ENCODE measurements around the gene CCDC192.

DNA sequence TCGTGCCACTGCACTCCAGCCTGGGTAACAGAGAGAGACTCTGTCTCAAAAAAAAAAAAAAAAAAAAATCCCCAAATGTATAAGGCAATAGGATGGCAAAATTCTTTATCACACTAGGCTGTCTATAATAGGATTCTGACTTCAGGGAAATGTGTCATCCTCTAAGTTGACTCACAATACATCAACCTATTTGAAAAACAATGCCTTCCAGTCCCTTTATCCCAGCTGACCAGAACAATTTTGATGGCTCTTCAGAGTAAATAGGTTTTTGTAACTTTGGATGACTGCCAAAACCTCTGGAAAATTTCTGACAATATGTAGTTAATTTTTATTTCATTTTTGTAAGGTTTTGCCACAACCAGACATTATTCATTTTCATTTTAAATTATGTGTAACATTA is 184.1 kb downstream of the CCDC192 start:
- TF ChIP-seq, protein P1, sequence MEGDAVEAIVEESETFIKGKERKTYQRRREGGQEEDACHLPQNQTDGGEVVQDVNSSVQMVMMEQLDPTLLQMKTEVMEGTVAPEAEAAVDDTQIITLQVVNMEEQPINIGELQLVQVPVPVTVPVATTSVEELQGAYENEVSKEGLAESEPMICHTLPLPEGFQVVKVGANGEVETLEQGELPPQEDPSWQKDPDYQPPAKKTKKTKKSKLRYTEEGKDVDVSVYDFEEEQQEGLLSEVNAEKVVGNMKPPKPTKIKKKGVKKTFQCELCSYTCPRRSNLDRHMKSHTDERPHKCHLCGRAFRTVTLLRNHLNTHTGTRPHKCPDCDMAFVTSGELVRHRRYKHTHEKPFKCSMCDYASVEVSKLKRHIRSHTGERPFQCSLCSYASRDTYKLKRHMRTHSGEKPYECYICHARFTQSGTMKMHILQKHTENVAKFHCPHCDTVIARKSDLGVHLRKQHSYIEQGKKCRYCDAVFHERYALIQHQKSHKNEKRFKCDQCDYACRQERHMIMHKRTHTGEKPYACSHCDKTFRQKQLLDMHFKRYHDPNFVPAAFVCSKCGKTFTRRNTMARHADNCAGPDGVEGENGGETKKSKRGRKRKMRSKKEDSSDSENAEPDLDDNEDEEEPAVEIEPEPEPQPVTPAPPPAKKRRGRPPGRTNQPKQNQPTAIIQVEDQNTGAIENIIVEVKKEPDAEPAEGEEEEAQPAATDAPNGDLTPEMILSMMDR (IDR thresholded peaks at IDR 0.05): no peak
- TF ChIP-seq, protein P2, sequence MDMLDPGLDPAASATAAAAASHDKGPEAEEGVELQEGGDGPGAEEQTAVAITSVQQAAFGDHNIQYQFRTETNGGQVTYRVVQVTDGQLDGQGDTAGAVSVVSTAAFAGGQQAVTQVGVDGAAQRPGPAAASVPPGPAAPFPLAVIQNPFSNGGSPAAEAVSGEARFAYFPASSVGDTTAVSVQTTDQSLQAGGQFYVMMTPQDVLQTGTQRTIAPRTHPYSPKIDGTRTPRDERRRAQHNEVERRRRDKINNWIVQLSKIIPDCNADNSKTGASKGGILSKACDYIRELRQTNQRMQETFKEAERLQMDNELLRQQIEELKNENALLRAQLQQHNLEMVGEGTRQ (CRISPR knock-in tag; IDR thresholded peaks at IDR 0.05): no peak
- no peak for TF ChIP-seq ZNF138 (CRISPR knock-in tag; conservative IDR thresholded peaks at IDR 0.05)
- no peak for TF ChIP-seq NR2C2 (CRISPR knock-in tag; IDR thresholded peaks at IDR 0.05)
- no peak for TF ChIP-seq ZNF317 (CRISPR knock-in tag; IDR thresholded peaks at IDR 0.05; ENCODE audit: borderline replicate concordance, low read depth)

Data from WTC11 (cell line).